Breast epithelium (tissue), 3 donors: ENCODE measurements around the gene SERPINA3.

Experiments
- POLR2A ChIP-seq: fragments of 450-650 bp; IDR thresholded peaks from one replicate; pipeline ENCODE4 v1.6.1; 2016; ENCODE audit warnings: antibody characterized with exemption, mild to moderate bottlenecking, moderate library complexity
- POLR2AphosphoS5 ChIP-seq, 3 donors: sonication (generic); formaldehyde crosslinking; IDR thresholded peaks; one replicate each; pipeline ENCODE4 v1.6.1; 2017; ENCODE audit warnings: antibody characterized with exemption in 3 of 3
- TF ChIP-seq, protein P1 (sequence below), 3 donors: fragments of 450-650 bp; IDR thresholded peaks; one replicate each; pipeline ENCODE4 v1.5.1; 2016 to 2017; ENCODE audit warnings: antibody characterized with exemption in 3 of 3, mild to moderate bottlenecking in 3 of 3, moderate library complexity in 3 of 3

DNA sequence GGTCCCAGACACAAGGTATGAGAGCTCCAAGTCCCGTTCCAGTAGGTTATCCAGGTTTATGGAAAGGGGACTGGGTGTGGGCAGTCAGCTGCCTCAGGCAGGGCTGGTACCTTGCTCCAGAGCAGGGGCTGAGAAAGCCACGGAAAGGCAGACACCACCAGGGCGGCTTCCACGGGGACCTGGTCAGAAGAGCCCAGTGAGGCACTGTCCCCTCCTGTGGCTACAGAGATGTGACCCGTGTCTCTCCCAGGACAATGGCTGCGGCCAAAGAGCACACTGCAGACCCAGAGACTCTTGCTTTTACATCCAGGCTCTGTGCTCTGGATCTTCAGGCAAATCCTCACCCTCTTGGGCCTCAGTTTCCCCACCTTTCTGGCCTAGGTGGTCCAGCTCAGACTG lies 42.2 kb upstream of the SERPINA3 start:
- TF ChIP-seq POLR2A (no peak), POLR2AphosphoS5 (IDR thresholded peaks at IDR 0.05) (no peak)
- TF ChIP-seq, protein P1, sequence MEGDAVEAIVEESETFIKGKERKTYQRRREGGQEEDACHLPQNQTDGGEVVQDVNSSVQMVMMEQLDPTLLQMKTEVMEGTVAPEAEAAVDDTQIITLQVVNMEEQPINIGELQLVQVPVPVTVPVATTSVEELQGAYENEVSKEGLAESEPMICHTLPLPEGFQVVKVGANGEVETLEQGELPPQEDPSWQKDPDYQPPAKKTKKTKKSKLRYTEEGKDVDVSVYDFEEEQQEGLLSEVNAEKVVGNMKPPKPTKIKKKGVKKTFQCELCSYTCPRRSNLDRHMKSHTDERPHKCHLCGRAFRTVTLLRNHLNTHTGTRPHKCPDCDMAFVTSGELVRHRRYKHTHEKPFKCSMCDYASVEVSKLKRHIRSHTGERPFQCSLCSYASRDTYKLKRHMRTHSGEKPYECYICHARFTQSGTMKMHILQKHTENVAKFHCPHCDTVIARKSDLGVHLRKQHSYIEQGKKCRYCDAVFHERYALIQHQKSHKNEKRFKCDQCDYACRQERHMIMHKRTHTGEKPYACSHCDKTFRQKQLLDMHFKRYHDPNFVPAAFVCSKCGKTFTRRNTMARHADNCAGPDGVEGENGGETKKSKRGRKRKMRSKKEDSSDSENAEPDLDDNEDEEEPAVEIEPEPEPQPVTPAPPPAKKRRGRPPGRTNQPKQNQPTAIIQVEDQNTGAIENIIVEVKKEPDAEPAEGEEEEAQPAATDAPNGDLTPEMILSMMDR (IDR thresholded peaks at IDR 0.05), result no peak
